ENCODE data around the gene MAP3K6. TPM values are rescaled to one million over a fixed set of nuclear protein-coding genes. Genes with fewer than 3 reads are reported as not detected.

The MAP3K6 gene
- total and polyA plus RNA-seq, 7 experiments from 2014 or later, result 5.9 to 17.0 (median 14.2) TPM

GRCh38 chr1:27330786-27331185 is 36.0 kb downstream of the MAP3K6 start:
- H3K4me3 ChIP-seq (ENCODE audit: low read length), result no peak overlapping the region
- H3K36me3 ChIP-seq (ENCODE audit: control insufficient read depth in 2 of 3, insufficient read depth in 3 of 3, low read length in 3 of 3), result peaks cover 16 to 84% (median 17%) of the 10 kb centered on the region in 3 experiments
- Mint-ChIP-seq H3K27me3 (no peaks in the 10 kb centered on the region), H3K9me3 (no peaks in the 10 kb centered on the region), H3K36me3 (peaks cover 0 to 25% (median 10%) of the 10 kb centered on the region in 5 donors), H3K4me1 (peaks cover 43 to 68% (median 57%) of the 10 kb centered on the region in 7 donors), H3K27ac (peak overlapping the region in 4 of 9 donors; percentile 28 to 65 (median 46)), H3K4me3 (no peak overlapping the region)
- intact Hi-C loops (cut with micrococcal nuclease), result no loop called here
- DNase-seq (no peak), ATAC-seq (no peak)
- H3K4me1 ChIP-seq (ENCODE audit: control insufficient read depth in 2 of 2, insufficient read depth in 2 of 2, low read length in 2 of 2), result peaks cover 11 to 14% of the 10 kb centered on the region in 2 donors
- no peak overlapping the region for H3K27ac ChIP-seq (ENCODE audit: low read depth, low read length)
- no peaks in the 10 kb centered on the region for H3K9me3 ChIP-seq (ENCODE audit: control insufficient read depth in 2 of 3, low read length in 3 of 3)
- H3K27me3 ChIP-seq (ENCODE audit: control insufficient read depth in 2 of 2, insufficient read depth in 2 of 2, low read length in 2 of 2), result no peaks in the 10 kb centered on the region
- CTCF ChIA-PET, result no interaction called here
- POLR2A ChIA-PET, result interaction anchor here (3.4 kb wide), 1 partner anchor 27 kb away, joined by 15 read pairs; no protein-coding TSS in a partner anchor

DNA sequence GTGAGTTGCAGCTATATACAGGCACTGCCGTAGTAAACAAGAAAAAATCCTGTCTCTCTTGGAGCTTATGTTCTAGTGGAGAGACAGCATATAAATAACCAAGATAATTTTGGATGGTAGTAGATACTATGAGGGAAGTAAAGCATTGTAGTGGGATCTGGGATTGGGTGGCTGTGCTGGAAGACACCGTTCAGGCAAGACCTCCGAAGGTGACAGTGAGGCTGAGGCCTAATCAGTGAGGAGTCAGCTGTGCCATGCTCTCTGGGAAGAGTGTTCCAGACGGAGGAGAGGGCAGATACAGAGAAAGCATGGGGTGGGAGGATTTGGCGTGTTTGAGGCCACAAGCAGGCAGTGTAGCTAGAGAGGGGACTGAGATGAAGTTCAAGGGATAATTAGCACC is 38.8 kb downstream of the MAP3K6 start:
- H3K36me3 Mint-ChIP-seq, result peaks cover 0 to 31% (median 5%) of the 10 kb centered on the region in 5 donors
- intact Hi-C loops (cut with micrococcal nuclease), result loop anchor here in 1 of 2 donors (10.0 kb wide), 1 partner anchor 277 kb away; the partner anchor contains the start of gene AHDC1
- peaks cover 8 to 67% (median 13%) of the 10 kb centered on the region in 3 experiments for H3K36me3 ChIP-seq (ENCODE audit: control insufficient read depth in 2 of 3, insufficient read depth in 3 of 3, low read length in 3 of 3)
- H3K9me3 Mint-ChIP-seq, result no peaks in the 10 kb centered on the region
- H3K27ac ChIP-seq (ENCODE audit: low read depth, low read length), result no peak overlapping the region
- H3K9me3 ChIP-seq (ENCODE audit: control insufficient read depth in 2 of 3, low read length in 3 of 3), result no peaks in the 10 kb centered on the region
- H3K27me3 Mint-ChIP-seq, result no peaks in the 10 kb centered on the region
- CTCF ChIA-PET, result interaction anchor here (1.1 to 1.9 kb wide), 3 partner anchors 14 to 29 kb away, joined by 3 to 6 read pairs (median 3); partner anchors contain the start of gene SYTL1
- no peak for DNase-seq
- H3K4me3 ChIP-seq (ENCODE audit: low read length), result no peak overlapping the region
- no peaks in the 10 kb centered on the region for H3K27me3 ChIP-seq (ENCODE audit: control insufficient read depth in 2 of 2, insufficient read depth in 2 of 2, low read length in 2 of 2)
- H3K4me1 ChIP-seq (ENCODE audit: control insufficient read depth in 2 of 2, insufficient read depth in 2 of 2, low read length in 2 of 2), result peaks cover 16 to 23% of the 10 kb centered on the region in 2 donors
- peak overlapping the region in 5 of 9 donors; percentile 28 to 89 (median 56) for H3K27ac Mint-ChIP-seq
- peak overlapping the region in 2 of 10 donors; percentile 8 to 18 for H3K4me3 Mint-ChIP-seq
- no peak for ATAC-seq
- H3K4me1 Mint-ChIP-seq, result peaks cover 53 to 91% (median 76%) of the 10 kb centered on the region in 7 donors
- POLR2A ChIA-PET, result interaction anchor here (1.0 to 2.5 kb wide), 3 partner anchors 11 to 19 kb away, joined by 3 to 10 read pairs (median 5); no protein-coding TSS in a partner anchor

DNA sequence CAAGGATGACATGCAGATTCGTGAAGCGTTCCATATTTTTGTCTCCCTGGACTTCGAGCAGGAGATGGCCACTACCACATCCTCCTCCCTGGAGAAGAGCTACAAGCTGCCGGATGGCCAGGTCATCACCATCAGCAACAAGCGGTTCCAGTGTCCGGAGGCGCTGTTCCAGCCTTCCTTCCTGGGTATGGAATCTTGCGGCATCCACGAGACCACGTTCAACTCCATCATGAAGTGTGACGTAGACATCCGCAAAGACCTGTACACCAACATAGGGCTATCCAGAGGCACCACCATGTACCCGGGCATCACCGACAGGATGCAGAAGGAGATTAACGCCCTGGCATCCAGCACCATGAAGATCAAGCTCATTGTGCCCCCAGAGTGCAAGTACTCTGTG is 41.5 kb downstream of the MAP3K6 start:
- Mint-ChIP-seq H3K4me1 (peaks cover 41 to 82% (median 76%) of the 10 kb centered on the region in 7 donors), H3K27ac (peak overlapping the region in 1 of 9 donors; percentile 9), H3K27me3 (no peaks in the 10 kb centered on the region), H3K9me3 (no peaks in the 10 kb centered on the region), H3K4me3 (peak overlapping the region in 5 of 10 donors; percentile 17 to 94 (median 52)), H3K36me3 (peaks cover 0 to 24% (median 5%) of the 10 kb centered on the region in 5 donors)
- POLR2A ChIA-PET, result interaction anchor here (0.6 to 4.0 kb wide), 3 partner anchors 16 to 106 kb away, joined by 3 to 28 read pairs (median 10); partner anchors contain the start of gene SYTL1
- Histone ChIP-seq H3K27me3 (ENCODE audit: control insufficient read depth in 2 of 2, insufficient read depth in 2 of 2, low read length in 2 of 2) (no peaks in the 10 kb centered on the region), H3K27ac (ENCODE audit: low read depth, low read length) (no peak overlapping the region), H3K4me1 (ENCODE audit: control insufficient read depth in 2 of 2, insufficient read depth in 2 of 2, low read length in 2 of 2) (peaks cover 18 to 27% of the 10 kb centered on the region in 2 donors), H3K4me3 (ENCODE audit: low read length) (no peak overlapping the region), H3K9me3 (ENCODE audit: control insufficient read depth in 2 of 3, low read length in 3 of 3) (no peaks in the 10 kb centered on the region), H3K36me3 (ENCODE audit: control insufficient read depth in 2 of 3, insufficient read depth in 3 of 3, low read length in 3 of 3) (peaks cover 0 to 45% (median 6%) of the 10 kb centered on the region in 3 experiments)
- ATAC-seq (no peak), DNase-seq (no peak)
- CTCF ChIA-PET, result interaction anchor here (1.7 to 1.8 kb wide), 2 partner anchors 32 to 344 kb away, joined by 4 to 8 read pairs; no protein-coding TSS in a partner anchor
- intact Hi-C loops (cut with micrococcal nuclease), result loop anchor here in 1 of 2 donors (10.0 kb wide), 1 partner anchor 280 kb away; the partner anchor contains the start of gene AHDC1

DNA sequence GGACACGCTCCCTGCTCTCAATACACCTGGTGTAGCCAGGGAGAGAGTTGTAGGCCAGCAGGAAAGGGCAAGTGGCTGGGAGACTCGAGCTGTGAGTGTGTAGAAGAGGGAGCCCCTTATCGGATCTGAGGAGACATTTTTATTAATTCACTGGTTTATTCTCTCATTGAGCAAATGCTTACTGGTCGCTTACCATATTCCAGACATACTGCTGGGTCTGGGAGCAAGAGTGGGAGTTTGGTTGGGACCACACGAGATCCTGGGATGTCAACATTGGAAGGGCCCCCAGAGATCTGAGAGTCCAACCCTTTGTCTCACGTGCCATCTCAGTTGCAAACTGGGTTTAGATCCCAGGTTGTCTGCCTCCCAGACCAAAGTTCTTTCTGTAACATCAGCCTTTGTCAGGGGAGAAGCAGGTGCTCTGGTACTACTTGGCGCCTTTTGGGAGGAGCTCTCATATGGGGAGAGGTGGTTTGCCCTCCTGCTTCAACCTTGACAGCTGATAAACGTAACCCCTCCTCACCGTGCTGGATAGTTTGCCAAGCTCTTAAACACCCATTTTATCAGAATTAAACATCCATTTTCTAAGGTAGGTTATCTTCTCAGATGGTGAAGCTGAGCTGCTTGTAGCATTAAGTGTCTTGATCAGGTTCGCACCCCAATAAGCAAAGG is 44.1 kb downstream of the MAP3K6 start:
- Histone ChIP-seq H3K27me3 (ENCODE audit: control insufficient read depth in 2 of 2, insufficient read depth in 2 of 2, low read length in 2 of 2) (no peaks in the 10 kb centered on the region), H3K36me3 (ENCODE audit: control insufficient read depth in 2 of 3, insufficient read depth in 3 of 3, low read length in 3 of 3) (peaks cover 0 to 28% (median 0%) of the 10 kb centered on the region in 3 experiments), H3K9me3 (ENCODE audit: control insufficient read depth in 2 of 3, low read length in 3 of 3) (no peaks in the 10 kb centered on the region), H3K27ac (ENCODE audit: low read depth, low read length) (peak overlapping the region; percentile 95), H3K4me1 (ENCODE audit: control insufficient read depth in 2 of 2, insufficient read depth in 2 of 2, low read length in 2 of 2) (peaks cover 18 to 24% of the 10 kb centered on the region in 2 donors), H3K4me3 (ENCODE audit: low read length) (peak overlapping the region; percentile 91)
- peaks cover 0 to 5% (median 3%) of the 10 kb centered on the region in 5 donors for H3K27me3 Mint-ChIP-seq
- peaks cover 26 to 64% (median 58%) of the 10 kb centered on the region in 7 donors for H3K4me1 Mint-ChIP-seq
- H3K27ac Mint-ChIP-seq, result peak overlapping the region; percentile 88 to 97 (median 93)
- no peaks in the 10 kb centered on the region for H3K9me3 Mint-ChIP-seq
- ATAC-seq (no peak), DNase-seq (peak in 1 of 9 donors; percentile 20)
- H3K4me3 Mint-ChIP-seq, result peak overlapping the region; percentile 91 to 99 (median 96)
- intact Hi-C loops (cut with micrococcal nuclease), result loop anchor here (1.0 to 10.0 kb wide), 14 partner anchors 20 to 765 kb away; partner anchors contain the start of genes AHDC1 (in 2 of the 2), SLC9A1 (in 2 of the 2), WDTC1 (in 2 of the 2) and EYA3 (in 1 of the 2)
- ChIA-PET POLR2A (interaction anchor here (0.6 to 4.0 kb wide), 12 partner anchors 10 to 1871 kb away, joined by 3 to 28 read pairs (median 4); partner anchors contain the start of gene SYTL1), CTCF (interaction anchor here (0.5 to 2.2 kb wide), 7 partner anchors 11 to 277 kb away, joined by 3 to 10 read pairs (median 4); partner anchors contain the start of genes GPR3 and SLC9A1)
- H3K36me3 Mint-ChIP-seq, result peaks cover 0 to 21% (median under 1%) of the 10 kb centered on the region in 5 donors

GRCh38 chr1:27321813-27322568 is 44.8 kb downstream of the MAP3K6 start, which contains the start of gene TMEM222:
TSS of gene TMEM222 (plus strand) at chr1:27322163. CDS start at chr1:27322198, 35 bp downstream.
- Histone ChIP-seq H3K4me3 (ENCODE audit: low read length) (peak within 1 kb of the TSS; percentile 91), H3K4me1 (ENCODE audit: control insufficient read depth in 2 of 2, insufficient read depth in 2 of 2, low read length in 2 of 2) (peaks cover 18 to 22% of the 10 kb centered on the region in 2 donors), H3K27me3 (ENCODE audit: control insufficient read depth in 2 of 2, insufficient read depth in 2 of 2, low read length in 2 of 2) (no peaks in the 10 kb centered on the region), H3K27ac (ENCODE audit: low read depth, low read length) (peak within 1 kb of the TSS; percentile 95), H3K9me3 (ENCODE audit: control insufficient read depth in 2 of 3, low read length in 3 of 3) (no peaks in the 10 kb centered on the region), H3K36me3 (ENCODE audit: control insufficient read depth in 2 of 3, insufficient read depth in 3 of 3, low read length in 3 of 3) (peaks cover 0 to 26% (median 0%) of the 10 kb centered on the region in 3 experiments)
- ATAC-seq, result peak; percentile 98
- ChIA-PET CTCF (interaction anchor here (1.0 to 1.7 kb wide), 2 partner anchors 11 to 44 kb away, joined by 3 to 10 read pairs; no protein-coding TSS in a partner anchor), POLR2A (interaction anchor here (0.8 to 4.0 kb wide), 4 partner anchors 21 to 341 kb away, joined by 3 to 28 read pairs (median 5); partner anchors contain the start of gene SYTL1)
- peak within 1 kb of the TSS; percentile 91 to 99 (median 96) for H3K4me3 Mint-ChIP-seq
- H3K4me1 Mint-ChIP-seq, result peaks cover 22 to 59% (median 54%) of the 10 kb centered on the region in 7 donors
- H3K27me3 Mint-ChIP-seq, result peaks cover 0 to 5% (median 3%) of the 10 kb centered on the region in 5 donors
- no peaks in the 10 kb centered on the region for H3K9me3 Mint-ChIP-seq
- peak within 1 kb of the TSS; percentile 88 to 97 (median 93) for H3K27ac Mint-ChIP-seq
- H3K36me3 Mint-ChIP-seq, result peaks cover 0 to 20% (median 0%) of the 10 kb centered on the region in 5 donors
- DNase-seq, result peak; percentile 94 to 99 (median 97)
- intact Hi-C loops (cut with micrococcal nuclease), result loop anchor here (1.0 to 10.0 kb wide), 14 partner anchors 20 to 765 kb away; partner anchors contain the start of genes AHDC1 (in 2 of the 2), WDTC1 (in 2 of the 2), EYA3 (in 1 of the 2) and FAM76A (in 1 of the 2)
